ENCODE data around the gene CADM1. TPM values are rescaled to one million over a fixed set of nuclear protein-coding genes. Genes with fewer than 3 reads are reported as not detected.

CADM1 gene
- total and polyA plus RNA-seq, 2 donors: 7.6 to 26.3 TPM

GRCh38 chr11:115244296-115244695, 259.9 kb downstream of the CADM1 start:
- no peaks in the 10 kb centered on the region for H3K27me3 ChIP-seq (ENCODE audit: control insufficient read depth in 2 of 2, insufficient read depth in 1 of 2, low read length in 1 of 2)
- H3K36me3 ChIP-seq (ENCODE audit: control insufficient read depth in 2 of 2, insufficient read depth in 2 of 2, low read length in 1 of 2): no peaks in the 10 kb centered on the region
- H3K9me3 ChIP-seq (ENCODE audit: control insufficient read depth in 2 of 2, insufficient read depth in 1 of 2, low read length in 1 of 2): no peaks in the 10 kb centered on the region
- DNase-seq (ENCODE audit: low read depth in 6 of 9, low spot score in 9 of 9): no peak
- no peak overlapping the region for H3K4me3 ChIP-seq (ENCODE audit: low read length in 2 of 2)
- no peak overlapping the region for H3K27ac ChIP-seq (ENCODE audit: low read depth in 1 of 2, low read length in 1 of 2)
- WGBS: 94% methylated on average over 5 of the region's 5 CpGs
- H3K4me1 ChIP-seq (ENCODE audit: control insufficient read depth in 2 of 2, insufficient read depth in 2 of 2, low read length in 2 of 2): no peaks in the 10 kb centered on the region

- no peaks in the 10 kb centered on the region for H3K27me3 ChIP-seq (ENCODE audit: control insufficient read depth in 2 of 2, insufficient read depth in 1 of 2, low read length in 1 of 2)
- no peaks in the 10 kb centered on the region for H3K36me3 ChIP-seq (ENCODE audit: control insufficient read depth in 2 of 2, insufficient read depth in 2 of 2, low read length in 1 of 2)
- no peak overlapping the region for H3K4me3 ChIP-seq (ENCODE audit: low read length in 2 of 2)
- H3K4me1 ChIP-seq (ENCODE audit: control insufficient read depth in 2 of 2, insufficient read depth in 2 of 2, low read length in 2 of 2): no peaks in the 10 kb centered on the region
- 99% methylated on average over 1 of the region's 1 CpG for WGBS
- no peaks in the 10 kb centered on the region for H3K9me3 ChIP-seq (ENCODE audit: control insufficient read depth in 2 of 2, insufficient read depth in 1 of 2, low read length in 1 of 2)
- H3K27ac ChIP-seq (ENCODE audit: low read depth in 1 of 2, low read length in 1 of 2): no peak overlapping the region
- no peak for DNase-seq (ENCODE audit: low read depth in 6 of 9, low spot score in 9 of 9)
These were observed 261.2 kb downstream of the CADM1 start for GRCh38 chr11:115242982-115243381.

- no peaks in the 10 kb centered on the region for H3K4me1 ChIP-seq (ENCODE audit: control insufficient read depth in 2 of 2, insufficient read depth in 2 of 2, low read length in 2 of 2)
- no peaks in the 10 kb centered on the region for H3K27me3 ChIP-seq (ENCODE audit: control insufficient read depth in 2 of 2, insufficient read depth in 1 of 2, low read length in 1 of 2)
- no peak overlapping the region for H3K4me3 ChIP-seq (ENCODE audit: low read length in 2 of 2)
- no peak for DNase-seq (ENCODE audit: low read depth in 6 of 9, low spot score in 9 of 9)
- H3K36me3 ChIP-seq (ENCODE audit: control insufficient read depth in 2 of 2, insufficient read depth in 2 of 2, low read length in 1 of 2): no peaks in the 10 kb centered on the region
- no peaks in the 10 kb centered on the region for H3K9me3 ChIP-seq (ENCODE audit: control insufficient read depth in 2 of 2, insufficient read depth in 1 of 2, low read length in 1 of 2)
- no peak overlapping the region for H3K27ac ChIP-seq (ENCODE audit: low read depth in 1 of 2, low read length in 1 of 2)
- WGBS: 86% methylated on average over 4 of the region's 4 CpGs
These were observed 262.3 kb downstream of the CADM1 start for GRCh38 chr11:115241899-115242298.

- 94% methylated on average over 2 of the region's 2 CpGs for WGBS
- H3K9me3 ChIP-seq (ENCODE audit: control insufficient read depth in 2 of 2, insufficient read depth in 1 of 2, low read length in 1 of 2): no peaks in the 10 kb centered on the region
- no peak overlapping the region for H3K27ac ChIP-seq (ENCODE audit: low read depth in 1 of 2, low read length in 1 of 2)
- no peak overlapping the region for H3K4me3 ChIP-seq (ENCODE audit: low read length in 2 of 2)
- no peaks in the 10 kb centered on the region for H3K27me3 ChIP-seq (ENCODE audit: control insufficient read depth in 2 of 2, insufficient read depth in 1 of 2, low read length in 1 of 2)
- DNase-seq (ENCODE audit: low read depth in 6 of 9, low spot score in 9 of 9): no peak
- H3K4me1 ChIP-seq (ENCODE audit: control insufficient read depth in 2 of 2, insufficient read depth in 2 of 2, low read length in 2 of 2): no peaks in the 10 kb centered on the region
- H3K36me3 ChIP-seq (ENCODE audit: control insufficient read depth in 2 of 2, insufficient read depth in 2 of 2, low read length in 1 of 2): no peaks in the 10 kb centered on the region
These were observed 265.4 kb downstream of the CADM1 start for GRCh38 chr11:115238791-115239190.

- Histone ChIP-seq H3K36me3 (ENCODE audit: control insufficient read depth in 2 of 2, insufficient read depth in 2 of 2, low read length in 1 of 2) (no peaks in the 10 kb centered on the region), H3K4me3 (ENCODE audit: low read length in 2 of 2) (no peak overlapping the region), H3K27me3 (ENCODE audit: control insufficient read depth in 2 of 2, insufficient read depth in 1 of 2, low read length in 1 of 2) (no peaks in the 10 kb centered on the region), H3K9me3 (ENCODE audit: control insufficient read depth in 2 of 2, insufficient read depth in 1 of 2, low read length in 1 of 2) (no peaks in the 10 kb centered on the region), H3K4me1 (ENCODE audit: control insufficient read depth in 2 of 2, insufficient read depth in 2 of 2, low read length in 2 of 2) (no peaks in the 10 kb centered on the region), H3K27ac (ENCODE audit: low read depth in 1 of 2, low read length in 1 of 2) (no peak overlapping the region)
- DNase-seq (ENCODE audit: low read depth in 6 of 9, low spot score in 9 of 9): no peak
- 91% methylated on average over 4 of the region's 4 CpGs for WGBS
These were observed 266.1 kb downstream of the CADM1 start for GRCh38 chr11:115238086-115238485.

GRCh38 chr11:115237578-115237977, 266.6 kb downstream of the CADM1 start:
- Histone ChIP-seq H3K9me3 (ENCODE audit: control insufficient read depth in 2 of 2, insufficient read depth in 1 of 2, low read length in 1 of 2) (no peaks in the 10 kb centered on the region), H3K27ac (ENCODE audit: low read depth in 1 of 2, low read length in 1 of 2) (no peak overlapping the region), H3K36me3 (ENCODE audit: control insufficient read depth in 2 of 2, insufficient read depth in 2 of 2, low read length in 1 of 2) (no peaks in the 10 kb centered on the region), H3K4me3 (ENCODE audit: low read length in 2 of 2) (no peak overlapping the region), H3K27me3 (ENCODE audit: control insufficient read depth in 2 of 2, insufficient read depth in 1 of 2, low read length in 1 of 2) (no peaks in the 10 kb centered on the region), H3K4me1 (ENCODE audit: control insufficient read depth in 2 of 2, insufficient read depth in 2 of 2, low read length in 2 of 2) (no peaks in the 10 kb centered on the region)
- no peak for DNase-seq (ENCODE audit: low read depth in 6 of 9, low spot score in 9 of 9)
- 93% methylated on average over 3 of the region's 3 CpGs for WGBS

GRCh38 chr11:115234794-115235193, 269.4 kb downstream of the CADM1 start:
- no peaks in the 10 kb centered on the region for H3K4me1 ChIP-seq (ENCODE audit: control insufficient read depth in 2 of 2, insufficient read depth in 2 of 2, low read length in 2 of 2)
- H3K9me3 ChIP-seq (ENCODE audit: control insufficient read depth in 2 of 2, insufficient read depth in 1 of 2, low read length in 1 of 2): no peaks in the 10 kb centered on the region
- no peak overlapping the region for H3K4me3 ChIP-seq (ENCODE audit: low read length in 2 of 2)
- no peak for DNase-seq (ENCODE audit: low read depth in 6 of 9, low spot score in 9 of 9)
- H3K27ac ChIP-seq (ENCODE audit: low read depth in 1 of 2, low read length in 1 of 2): no peak overlapping the region
- H3K36me3 ChIP-seq (ENCODE audit: control insufficient read depth in 2 of 2, insufficient read depth in 2 of 2, low read length in 1 of 2): no peaks in the 10 kb centered on the region
- 95% methylated on average over 4 of the region's 4 CpGs for WGBS
- no peaks in the 10 kb centered on the region for H3K27me3 ChIP-seq (ENCODE audit: control insufficient read depth in 2 of 2, insufficient read depth in 1 of 2, low read length in 1 of 2)

GRCh38 chr11:115226556-115226955, 277.7 kb downstream of the CADM1 start:
- Histone ChIP-seq H3K27ac (ENCODE audit: low read depth in 1 of 2, low read length in 1 of 2) (no peak overlapping the region), H3K27me3 (ENCODE audit: control insufficient read depth in 2 of 2, insufficient read depth in 1 of 2, low read length in 1 of 2) (no peaks in the 10 kb centered on the region), H3K36me3 (ENCODE audit: control insufficient read depth in 2 of 2, insufficient read depth in 2 of 2, low read length in 1 of 2) (no peaks in the 10 kb centered on the region), H3K9me3 (ENCODE audit: control insufficient read depth in 2 of 2, insufficient read depth in 1 of 2, low read length in 1 of 2) (no peaks in the 10 kb centered on the region), H3K4me1 (ENCODE audit: control insufficient read depth in 2 of 2, insufficient read depth in 2 of 2, low read length in 2 of 2) (no peaks in the 10 kb centered on the region), H3K4me3 (ENCODE audit: low read length in 2 of 2) (no peak overlapping the region)
- no peak for DNase-seq (ENCODE audit: low read depth in 6 of 9, low spot score in 9 of 9)
- WGBS: 89% methylated on average over 2 of the region's 2 CpGs

GRCh38 chr11:115224551-115224950, 279.7 kb downstream of the CADM1 start:
- no peak for DNase-seq (ENCODE audit: low read depth in 6 of 9, low spot score in 9 of 9)
- 78% methylated on average over 4 of the region's 4 CpGs for WGBS
- H3K4me1 ChIP-seq (ENCODE audit: control insufficient read depth in 2 of 2, insufficient read depth in 2 of 2, low read length in 2 of 2): no peaks in the 10 kb centered on the region

More at GRCh38 chr11:115224551-115224950, 279.7 kb downstream of the CADM1 start:
- Histone ChIP-seq H3K4me3 (ENCODE audit: low read length in 2 of 2) (no peak overlapping the region), H3K9me3 (ENCODE audit: control insufficient read depth in 2 of 2, insufficient read depth in 1 of 2, low read length in 1 of 2) (no peaks in the 10 kb centered on the region), H3K27me3 (ENCODE audit: control insufficient read depth in 2 of 2, insufficient read depth in 1 of 2, low read length in 1 of 2) (no peaks in the 10 kb centered on the region), H3K36me3 (ENCODE audit: control insufficient read depth in 2 of 2, insufficient read depth in 2 of 2, low read length in 1 of 2) (no peaks in the 10 kb centered on the region), H3K27ac (ENCODE audit: low read depth in 1 of 2, low read length in 1 of 2) (no peak overlapping the region)
